Hepatocyte (in vitro differentiated cells): ENCODE measurements around the gene CCBE1.

Source experiments
- CTCF ChIP-seq: fragments of 200-600 bp; sonication (generic); IDR thresholded peaks from 2 replicates; pipeline ENCODE4 v1.5.1; 2016; ENCODE audit warnings: antibody characterized with exemption, mild to moderate bottlenecking; ENCODE audit not compliant: poor library complexity
- EZH2phosphoT487 ChIP-seq: fragments of 200-600 bp; sonication (generic); IDR thresholded peaks from one replicate; pipeline ENCODE4 v1.6.1; 2018; ENCODE audit warnings: antibody characterized with exemption, mild to moderate bottlenecking, low read depth, moderate library complexity; ENCODE audit not compliant: unreplicated experiment, severe bottlenecking

GRCh38 chr18:59467497-59467896 lies 229.7 kb downstream of the CCBE1 start:
- no peak for TF ChIP-seq CTCF
- no peak for TF ChIP-seq EZH2phosphoT487
